Measurements from ENCODE around the gene SLC26A11.
"Not testable (repeated sequence)": the region's sequence is repeated elsewhere in the genome, so short reads cannot be mapped to it uniquely, and the experiment has no call there.

Gene SLC26A11

DNA sequence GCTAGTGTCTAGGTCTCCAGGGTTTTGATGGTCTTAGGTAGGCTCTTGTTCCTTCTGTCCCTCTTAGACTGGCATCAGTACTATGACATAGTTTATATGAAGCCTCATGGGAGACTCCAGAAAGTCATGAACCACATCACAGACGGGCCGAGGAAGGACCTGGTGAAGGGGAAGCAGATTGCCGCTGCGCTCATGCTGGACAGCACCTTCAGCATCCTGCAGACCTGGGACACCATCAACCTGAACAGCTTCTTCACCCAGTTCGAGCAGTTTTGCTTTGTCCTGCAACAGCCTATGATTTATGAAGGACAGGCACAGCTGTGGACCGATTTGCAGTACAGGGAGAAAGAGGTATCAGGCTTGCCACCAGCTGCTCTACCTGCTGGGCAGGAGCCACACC is 74.4 kb downstream of the SLC26A11 start:
- intact Hi-C loops (cut with DNase I) = no loop called here
- DNase-seq = peak in 2 of 10 donors; percentile 6 to 67

DNA sequence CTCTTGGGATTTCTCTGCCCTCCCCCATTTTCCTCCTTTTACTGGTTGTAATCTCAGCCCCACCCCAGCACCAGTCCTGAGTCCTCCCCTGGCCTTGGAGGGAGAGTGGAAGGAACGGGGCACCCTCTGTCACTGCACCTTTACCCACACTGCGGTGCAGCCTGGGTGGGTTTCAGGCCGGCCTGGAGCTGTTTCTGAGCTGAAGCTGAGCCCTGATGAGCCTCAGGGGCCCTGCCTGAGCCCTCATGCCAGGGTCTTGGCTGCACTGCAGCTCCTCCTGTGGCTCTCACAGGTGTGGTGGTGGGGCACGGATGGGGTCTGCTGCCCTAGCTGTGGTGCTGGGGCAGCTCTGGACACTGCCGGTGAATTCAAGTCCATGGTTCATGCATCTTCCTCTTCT is 74.9 kb downstream of the SLC26A11 start:
- intact Hi-C loops (cut with DNase I) = no loop called here
- DNase-seq = peak in 2 of 10 donors; percentile 41 to 50

DNA sequence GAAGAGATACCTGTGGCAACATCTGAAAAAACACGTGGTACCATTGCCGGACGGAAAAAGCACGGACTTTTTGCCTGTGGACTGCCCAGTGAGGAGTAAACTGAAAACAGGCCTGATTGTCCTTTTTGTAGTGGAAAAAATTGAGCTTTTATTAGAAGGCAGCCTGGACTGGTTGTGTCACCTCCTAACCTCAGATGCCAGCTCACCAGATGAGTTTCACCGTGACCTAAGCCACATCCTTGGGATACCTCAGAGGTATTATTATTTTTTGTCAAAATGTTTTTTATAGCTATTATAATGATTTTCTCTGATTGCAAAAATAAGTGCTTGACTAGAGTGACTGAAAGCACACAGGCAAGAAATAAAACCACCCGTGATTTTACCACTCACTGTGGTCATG is 75.3 kb downstream of the SLC26A11 start:
- intact Hi-C loops (cut with DNase I) = no loop called here

DNA sequence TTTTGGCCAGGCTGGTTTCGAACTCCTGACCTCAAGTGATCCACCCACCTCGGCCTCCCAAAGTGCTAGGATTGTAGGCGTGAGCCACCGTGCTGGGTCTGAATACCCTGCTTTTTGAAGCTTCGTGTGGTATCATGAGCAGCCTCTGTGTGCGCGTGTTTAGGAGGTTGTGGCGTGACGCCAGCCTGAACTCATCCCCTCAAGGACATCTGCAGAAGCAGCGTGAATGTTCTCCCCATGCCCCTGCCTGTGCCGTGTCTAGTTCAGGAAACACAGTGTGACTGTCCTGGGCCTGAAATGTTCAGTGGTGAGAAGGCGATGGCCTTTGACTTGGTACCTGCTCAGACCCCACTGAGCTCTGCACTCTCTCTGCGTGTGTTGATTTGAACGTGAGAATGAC is 76.0 kb downstream of the SLC26A11 start:
- DNase-seq = peak in 3 of 10 donors; percentile 29 to 53 (median 31)
- intact Hi-C loops (cut with DNase I) = no loop called here

More for the DNA sequence above, 75.3 kb downstream of the SLC26A11 start:
- no peak for DNase-seq

DNA sequence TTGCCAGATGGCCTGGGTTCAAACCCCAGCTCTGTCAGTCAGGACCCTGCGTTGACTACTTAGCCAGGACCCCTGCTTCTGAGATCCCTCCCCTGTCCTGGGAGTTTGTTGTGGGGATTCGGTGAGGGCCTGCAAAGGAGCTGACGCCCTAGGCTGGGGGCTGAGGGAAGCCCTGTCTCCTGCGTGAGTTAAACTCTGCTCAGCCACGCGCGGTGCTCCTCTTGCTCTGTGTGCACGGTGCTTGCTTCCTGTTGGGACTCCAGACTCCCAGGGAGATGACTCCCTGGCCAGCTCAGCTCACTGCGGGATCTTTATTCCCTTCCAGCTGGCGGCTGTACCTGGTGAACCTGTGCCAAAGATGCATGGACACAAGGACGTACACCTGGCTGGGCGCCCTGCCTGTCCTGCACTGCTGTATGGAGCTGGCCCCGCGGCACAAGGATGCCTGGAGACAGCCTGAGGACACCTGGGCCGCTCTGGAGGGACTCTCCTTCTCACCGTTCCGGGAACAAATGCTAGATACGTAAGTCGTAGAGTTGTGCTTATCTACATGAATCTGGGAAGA is 77.9 kb downstream of the SLC26A11 start:
- DNase-seq = peak in 3 of 10 donors; percentile 12 to 77 (median 62)
- intact Hi-C loops (cut with DNase I) = no loop called here

DNA sequence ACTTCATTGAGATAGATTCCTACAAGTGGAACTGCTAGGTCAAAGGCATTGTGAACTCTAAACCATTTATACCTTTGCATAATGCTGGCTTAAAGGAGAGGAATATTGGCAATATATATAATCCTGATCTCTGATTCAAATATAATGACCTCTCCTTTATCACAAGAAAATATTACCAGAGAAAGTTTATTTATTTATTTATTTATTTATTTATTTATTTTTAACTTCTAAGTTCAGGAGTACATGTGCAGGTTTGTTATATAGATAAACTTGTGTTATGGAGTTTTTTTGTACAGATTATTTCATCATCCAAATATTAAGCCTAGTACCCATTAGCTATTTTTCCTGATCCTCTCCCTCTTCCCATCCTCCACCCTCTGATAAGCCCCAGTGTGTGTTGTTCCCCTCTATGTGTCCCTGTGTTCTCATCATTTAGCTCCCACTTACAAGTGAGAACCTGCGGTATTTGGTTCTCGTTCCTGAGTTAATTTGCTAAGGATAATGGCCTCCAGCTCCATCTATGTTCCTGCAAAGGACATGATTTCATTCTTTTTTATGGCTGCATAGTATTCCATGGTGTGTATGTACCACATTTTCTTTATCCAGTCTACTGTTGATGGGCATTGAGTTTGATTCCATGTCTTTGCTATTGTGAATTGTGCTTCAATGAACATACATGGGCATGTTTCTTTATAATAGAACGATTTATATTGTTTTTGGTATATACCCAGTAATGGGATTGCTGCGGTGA is 79.3 kb downstream of the SLC26A11 start:
- intact Hi-C loops (cut with DNase I); DNase-seq: not testable (repeated sequence)

DNA sequence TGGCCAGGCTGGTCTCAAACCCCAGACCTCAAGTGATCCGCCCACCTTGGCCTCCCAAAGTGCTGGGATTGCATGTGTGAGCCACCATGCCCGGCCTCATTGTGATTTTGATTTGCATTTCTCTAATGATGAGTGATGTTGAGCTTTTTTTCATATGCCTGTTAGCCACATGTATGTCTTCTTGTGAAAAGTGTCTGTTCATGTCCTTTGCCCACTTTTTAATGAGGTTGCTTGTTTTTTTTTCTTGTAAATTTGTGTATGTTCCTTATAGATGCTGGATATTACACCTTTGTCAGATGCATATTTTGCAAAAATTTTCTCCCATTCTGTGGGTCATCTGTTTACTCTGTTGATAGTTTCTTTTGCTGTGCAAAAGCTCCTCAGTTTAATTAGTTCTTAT is 80.5 kb downstream of the SLC26A11 start:
- DNase-seq; intact Hi-C loops (cut with DNase I): not testable (repeated sequence)

Data from posterior cingulate gyrus (tissue), 11 donors.